Fibroblast of pulmonary artery (primary cell): ENCODE results near the gene ICE1.

Experiments
- DNase-seq: peaks from one replicate; pipeline ENCODE4 v3.0.0-alpha.2; 2010; ENCODE audit warnings: low read depth
- H3K4me3 ChIP-seq: replicated peaks from 2 replicates; pipeline ENCODE4 v1.5.1; 2011; ENCODE audit warnings: low read depth, mild to moderate bottlenecking, control low read depth, low read length, moderate library complexity
- TF ChIP-seq, protein P1 (sequence below): IDR thresholded peaks from 2 replicates; pipeline ENCODE4 v1.5.1; 2011; ENCODE audit warnings: mild to moderate bottlenecking, control low read depth, low read length, inconsistent platforms; ENCODE audit errors: missing control alignments

ICE1 gene

DNA sequence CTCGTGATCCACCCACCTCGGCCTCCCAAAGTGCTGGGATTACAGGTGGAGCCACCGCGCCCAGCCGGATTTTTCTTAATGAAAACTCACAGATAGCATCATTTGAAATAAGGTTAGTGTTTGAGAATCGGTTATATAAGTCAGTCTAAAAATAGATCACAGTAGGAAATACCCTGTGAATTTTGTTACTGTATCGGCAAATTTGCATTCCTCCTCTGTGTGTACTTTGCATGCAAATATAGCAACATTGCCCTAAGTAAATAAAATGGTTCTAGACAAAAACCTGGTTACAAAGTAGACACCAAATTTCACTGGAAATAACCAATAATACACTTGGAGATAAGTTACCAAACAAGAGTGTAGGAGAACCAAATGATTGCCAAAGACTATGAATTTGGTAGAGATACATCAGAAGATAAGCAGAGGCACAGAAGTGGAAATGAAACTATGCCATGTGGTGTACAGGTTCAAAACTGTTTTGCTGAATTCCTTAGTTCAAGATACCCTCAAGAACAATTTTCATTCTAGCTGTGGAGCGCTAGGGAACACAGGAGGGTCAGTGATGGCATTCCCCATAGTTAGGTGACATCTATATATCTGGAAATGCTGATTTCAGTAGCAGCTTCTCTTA is 58.1 kb downstream of the ICE1 start:
- DNase-seq = no peak
- TF ChIP-seq, protein P1, sequence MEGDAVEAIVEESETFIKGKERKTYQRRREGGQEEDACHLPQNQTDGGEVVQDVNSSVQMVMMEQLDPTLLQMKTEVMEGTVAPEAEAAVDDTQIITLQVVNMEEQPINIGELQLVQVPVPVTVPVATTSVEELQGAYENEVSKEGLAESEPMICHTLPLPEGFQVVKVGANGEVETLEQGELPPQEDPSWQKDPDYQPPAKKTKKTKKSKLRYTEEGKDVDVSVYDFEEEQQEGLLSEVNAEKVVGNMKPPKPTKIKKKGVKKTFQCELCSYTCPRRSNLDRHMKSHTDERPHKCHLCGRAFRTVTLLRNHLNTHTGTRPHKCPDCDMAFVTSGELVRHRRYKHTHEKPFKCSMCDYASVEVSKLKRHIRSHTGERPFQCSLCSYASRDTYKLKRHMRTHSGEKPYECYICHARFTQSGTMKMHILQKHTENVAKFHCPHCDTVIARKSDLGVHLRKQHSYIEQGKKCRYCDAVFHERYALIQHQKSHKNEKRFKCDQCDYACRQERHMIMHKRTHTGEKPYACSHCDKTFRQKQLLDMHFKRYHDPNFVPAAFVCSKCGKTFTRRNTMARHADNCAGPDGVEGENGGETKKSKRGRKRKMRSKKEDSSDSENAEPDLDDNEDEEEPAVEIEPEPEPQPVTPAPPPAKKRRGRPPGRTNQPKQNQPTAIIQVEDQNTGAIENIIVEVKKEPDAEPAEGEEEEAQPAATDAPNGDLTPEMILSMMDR = no peak
- H3K4me3 ChIP-seq = no peak overlapping the region

DNA sequence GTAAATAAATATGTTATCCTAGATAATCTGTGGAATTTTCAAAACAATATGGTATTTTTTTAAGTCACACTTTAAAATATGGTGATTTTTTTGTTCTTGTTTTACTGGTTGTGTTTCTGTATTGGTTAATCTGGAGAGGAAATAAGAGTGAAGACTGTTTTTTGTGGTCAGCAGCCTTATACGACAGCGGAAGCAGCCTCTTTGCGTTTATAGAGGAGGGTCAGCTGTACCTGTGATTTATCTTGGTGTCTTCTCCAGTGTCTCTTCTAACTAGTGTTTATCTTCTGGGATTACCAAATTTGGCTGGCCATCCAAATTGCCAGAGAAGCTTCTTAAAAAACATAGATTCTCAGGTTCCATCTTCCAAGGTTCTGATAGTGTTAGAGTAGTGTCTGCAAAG is 58.7 kb downstream of the ICE1 start:
- TF ChIP-seq, protein P1 = no peak
- no peak for DNase-seq
- H3K4me3 ChIP-seq = no peak overlapping the region

DNA sequence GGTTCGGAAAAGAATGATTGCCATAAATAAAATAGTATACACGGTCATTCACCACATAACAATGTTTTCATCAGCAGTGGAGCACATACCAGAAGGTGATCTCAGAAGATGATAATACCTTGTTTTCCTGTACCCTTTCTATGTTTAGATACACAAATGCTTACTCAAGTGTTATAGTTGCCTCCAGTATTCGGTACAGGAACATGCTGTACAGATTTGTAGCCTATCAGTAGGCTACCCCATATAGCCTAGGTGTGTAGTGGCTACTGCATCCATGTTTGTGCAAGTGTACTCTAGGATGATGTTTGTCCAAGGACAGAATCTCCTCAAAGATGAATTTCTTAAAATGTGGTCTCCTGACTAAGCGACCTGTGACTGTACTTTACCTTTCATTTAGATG is 59.2 kb downstream of the ICE1 start:
- DNase-seq = no peak
- TF ChIP-seq, protein P1 = no peak
- no peak overlapping the region for H3K4me3 ChIP-seq

DNA sequence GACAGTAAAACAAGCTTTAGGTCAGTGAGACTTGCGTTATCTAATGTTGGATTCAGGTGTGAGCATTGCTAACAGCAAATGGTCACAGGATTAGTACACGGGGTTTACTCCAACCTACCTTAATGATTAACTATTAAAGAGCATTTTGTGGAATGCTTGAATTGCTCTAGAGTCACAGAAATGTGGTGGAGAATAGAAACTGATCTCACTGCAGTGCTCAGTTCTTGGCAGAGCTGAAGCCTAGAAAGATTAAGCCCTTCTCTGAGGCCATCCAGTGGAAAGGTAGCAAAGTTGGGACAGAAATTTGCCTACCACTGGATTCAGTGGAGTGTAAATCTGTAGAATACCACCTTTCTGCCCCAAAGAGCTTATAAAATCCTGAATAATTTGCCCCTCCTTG is 60.9 kb downstream of the ICE1 start:
- DNase-seq = no peak
- H3K4me3 ChIP-seq = no peak overlapping the region
- TF ChIP-seq, protein P1 = no peak

DNA sequence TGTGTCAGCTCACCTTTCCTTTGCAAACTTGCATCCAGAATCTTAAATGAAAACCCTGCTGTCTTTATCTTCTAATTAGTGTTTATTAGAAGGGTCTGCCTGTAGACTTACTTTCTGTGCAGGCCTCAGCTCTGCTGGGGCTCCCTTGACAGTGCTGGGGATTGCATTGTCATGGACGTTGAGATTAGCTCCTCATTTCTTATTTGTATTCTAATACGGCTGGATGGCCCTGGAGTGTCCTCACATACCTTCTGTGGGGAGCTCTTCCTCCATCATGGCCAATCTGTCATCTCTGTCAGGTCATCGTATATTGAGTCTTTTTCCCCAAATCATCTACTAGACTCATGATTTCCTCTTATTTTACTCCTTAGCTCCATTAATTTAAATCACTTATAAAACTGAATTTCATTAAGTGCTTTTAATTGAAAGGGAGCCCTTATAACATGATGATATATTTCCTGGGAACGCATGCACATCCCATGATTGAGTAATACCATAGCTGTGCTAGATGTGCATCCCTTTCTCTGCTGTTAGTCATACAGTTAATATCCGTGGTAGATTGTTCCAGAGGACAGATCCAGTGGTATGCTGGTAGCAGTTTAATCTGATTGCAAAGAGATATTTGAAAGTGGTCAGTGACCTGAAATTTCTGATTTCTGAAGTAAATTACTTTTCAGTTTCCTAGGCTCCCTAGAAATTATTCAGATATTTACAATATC is 61.6 kb downstream of the ICE1 start:
- DNase-seq = peak; percentile 64
- H3K4me3 ChIP-seq = no peak overlapping the region
- TF ChIP-seq, protein P1 = no peak

DNA sequence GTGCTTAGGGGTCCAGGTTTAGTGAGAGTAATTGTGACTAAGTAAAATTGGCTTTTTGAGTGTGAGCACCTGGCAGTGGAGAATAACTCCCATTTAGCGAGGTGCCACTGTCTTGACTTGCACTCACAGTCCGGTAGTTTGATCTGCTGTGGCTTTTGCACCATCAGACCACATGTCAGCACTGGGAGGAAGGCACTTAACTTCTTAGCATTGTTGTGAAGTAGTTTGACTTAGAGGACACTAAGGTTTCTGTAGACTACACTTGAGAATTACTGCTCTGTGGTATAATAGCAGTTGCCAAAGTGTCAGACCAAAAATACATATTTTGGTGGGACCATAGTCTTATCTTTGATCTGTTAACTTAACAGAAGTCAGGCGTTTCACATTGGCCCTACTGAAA is 63.6 kb downstream of the ICE1 start:
- DNase-seq = no peak
- no peak overlapping the region for H3K4me3 ChIP-seq
- TF ChIP-seq, protein P1 = no peak
